NCI-H1694 (cell line): ENCODE results near the gene SLC16A10.
"Not testable (repeated sequence)": the region's sequence is repeated elsewhere in the genome, so short reads cannot be mapped to it uniquely, and the experiment has no call there.

Source experiments
- DNase-seq: peaks from one replicate; lab custom pipeline; 2025; lab: John Stamatoyannopoulos, UW

Gene SLC16A10

GRCh38 chr6:111132669-111133068 lies 45.4 kb downstream of the SLC16A10 start:
- DNase-seq = not testable (repeated sequence)

DNA sequence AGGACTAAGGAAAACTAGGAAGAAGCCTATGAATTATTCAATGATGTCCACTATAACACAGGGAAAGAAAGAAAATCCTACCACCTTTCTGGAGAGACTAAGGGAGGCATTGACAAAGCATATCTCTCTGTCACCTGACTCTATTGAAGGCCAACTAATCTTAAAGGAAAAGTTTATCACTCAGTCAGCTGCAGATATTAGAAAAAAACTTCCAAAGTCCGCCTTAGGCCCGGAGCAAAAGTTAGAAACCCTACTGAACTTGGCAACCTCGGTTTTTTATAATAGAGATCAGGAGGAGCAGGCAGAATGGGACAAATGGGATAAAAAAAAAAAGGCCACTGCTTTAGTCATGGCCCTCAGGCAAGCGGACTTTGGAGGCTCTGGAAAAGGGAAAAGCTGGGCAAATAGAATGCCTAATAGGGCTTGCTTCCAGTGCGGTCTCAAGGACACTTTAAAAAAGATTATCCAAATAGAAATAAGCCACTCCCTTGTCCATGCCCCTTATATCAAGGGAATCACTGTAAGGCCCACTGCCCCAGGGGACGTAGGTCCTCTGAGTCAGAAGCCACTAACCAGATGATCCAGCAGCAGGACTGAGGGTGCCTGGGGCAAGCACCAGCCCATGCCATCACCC lies 47.0 kb downstream of the SLC16A10 start:
- not testable (repeated sequence) for DNase-seq

GRCh38 chr6:111137489-111138093 lies 50.3 kb downstream of the SLC16A10 start:
- not testable (repeated sequence) for DNase-seq

DNA sequence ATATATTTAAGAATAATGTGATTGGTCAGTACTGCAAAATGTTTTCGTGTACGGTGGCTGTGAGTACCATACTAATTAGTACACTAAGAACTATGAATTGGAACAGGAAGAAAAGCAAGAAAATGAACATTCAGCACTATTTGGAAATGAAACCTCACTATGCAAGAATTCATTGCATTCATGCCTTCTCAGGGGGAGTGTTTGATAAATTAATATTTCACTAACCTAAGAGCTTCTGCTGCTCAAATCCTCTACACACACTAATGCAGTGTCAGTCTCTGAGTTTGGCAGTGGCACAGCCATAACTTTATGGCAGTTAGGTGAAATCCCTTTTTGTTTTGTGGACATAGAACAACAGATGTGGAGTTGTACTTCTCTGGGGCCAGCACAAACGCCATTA lies 60.1 kb downstream of the SLC16A10 start:
- no peak for DNase-seq

- no peak for DNase-seq
These were observed 60.8 kb downstream of the SLC16A10 start for GRCh38 chr6:111148110-111148509.

GRCh38 chr6:111150577-111150976 lies 63.3 kb downstream of the SLC16A10 start:
- peak; percentile 14 for DNase-seq

GRCh38 chr6:111154981-111155380 lies 67.7 kb downstream of the SLC16A10 start:
- DNase-seq = no peak

- no peak for DNase-seq
These were observed 70.1 kb downstream of the SLC16A10 start for GRCh38 chr6:111157412-111157811.

DNA sequence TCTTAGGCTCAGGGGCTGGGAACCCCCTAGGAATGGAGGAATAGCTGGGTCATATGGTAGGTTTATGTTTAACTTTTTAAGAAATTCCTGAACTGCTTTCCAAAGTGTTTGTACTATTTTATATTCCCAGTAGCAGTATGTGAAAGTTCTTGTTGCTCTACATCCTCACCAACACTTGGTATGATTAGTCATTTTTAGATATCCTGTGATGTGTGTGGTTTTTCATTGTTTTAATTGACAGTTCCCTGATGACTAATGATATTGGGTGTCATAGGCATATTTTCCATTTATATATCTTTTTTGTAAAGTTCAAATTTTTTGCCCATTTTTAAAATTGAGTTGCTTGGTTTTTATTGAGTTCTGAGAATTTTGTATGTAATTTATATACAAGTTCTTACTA lies 72.3 kb downstream of the SLC16A10 start:
- DNase-seq = no peak

DNA sequence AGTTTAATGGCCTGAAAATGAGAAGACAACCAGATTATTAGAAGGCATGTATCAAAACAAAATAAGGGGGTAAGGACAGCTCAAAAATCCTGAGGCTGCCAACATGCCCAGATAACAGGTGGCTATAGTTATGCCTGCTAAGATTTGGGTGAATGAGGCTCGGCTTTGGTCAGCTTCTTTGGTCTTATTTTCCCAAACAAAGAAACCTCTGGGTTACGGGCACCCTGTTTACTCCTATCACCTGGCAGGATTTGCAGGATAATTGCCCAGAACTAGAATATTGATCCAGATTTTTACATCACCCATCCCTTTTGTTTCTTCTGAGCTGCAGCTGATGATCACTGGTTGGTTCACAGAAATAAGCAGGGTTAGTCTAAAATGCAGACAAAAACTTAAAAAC lies 74.3 kb downstream of the SLC16A10 start:
- no peak for DNase-seq

DNA sequence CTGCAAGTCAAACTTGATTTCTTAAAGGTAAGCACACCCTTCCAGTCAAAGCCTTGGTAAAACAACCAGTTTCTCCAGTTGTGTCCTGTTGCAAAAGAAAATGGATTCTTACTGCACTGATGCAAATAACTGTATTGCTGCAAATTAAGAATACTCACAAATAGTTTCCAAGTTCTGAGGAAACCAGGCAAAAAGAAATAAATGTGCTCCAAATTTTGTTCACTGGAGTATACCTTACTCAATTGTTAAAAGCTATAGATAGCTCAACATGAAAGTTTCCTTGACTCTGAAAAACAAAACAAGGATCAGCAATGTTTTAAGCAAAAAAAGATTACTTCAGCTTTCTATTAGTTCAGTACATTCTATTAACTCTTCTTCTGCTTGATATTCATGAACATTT lies 75.2 kb downstream of the SLC16A10 start:
- DNase-seq = no peak

GRCh38 chr6:111171577-111172400 lies 84.5 kb downstream of the SLC16A10 start:
- no peak for DNase-seq

- DNase-seq = no peak
These were observed 85.3 kb downstream of the SLC16A10 start for GRCh38 chr6:111172563-111172962.

DNA sequence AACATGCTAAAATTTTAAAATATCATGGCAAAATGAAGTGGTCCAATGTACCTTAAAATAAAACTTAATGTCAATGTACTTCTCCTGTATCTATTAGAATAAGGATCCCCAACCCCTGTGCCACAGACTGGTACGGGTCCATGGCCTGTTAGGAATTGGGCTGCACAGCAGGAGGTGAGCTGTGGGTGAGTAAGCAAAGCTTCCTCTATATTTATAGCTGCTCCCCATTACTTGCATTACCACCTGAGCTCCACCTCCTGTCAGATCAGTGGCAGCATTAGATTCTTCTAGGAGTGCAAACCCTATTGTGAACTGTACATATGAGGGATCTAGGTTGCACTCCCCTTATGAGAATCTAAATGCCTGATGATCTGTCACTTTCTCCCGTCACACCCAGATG lies 86.0 kb downstream of the SLC16A10 start:
- no peak for DNase-seq

GRCh38 chr6:111173946-111174345 lies 86.6 kb downstream of the SLC16A10 start:
- no peak for DNase-seq

GRCh38 chr6:111175109-111175508 lies 87.8 kb downstream of the SLC16A10 start:
- DNase-seq = no peak

GRCh38 chr6:111176038-111176759 lies 88.9 kb downstream of the SLC16A10 start:
- no peak for DNase-seq

DNA sequence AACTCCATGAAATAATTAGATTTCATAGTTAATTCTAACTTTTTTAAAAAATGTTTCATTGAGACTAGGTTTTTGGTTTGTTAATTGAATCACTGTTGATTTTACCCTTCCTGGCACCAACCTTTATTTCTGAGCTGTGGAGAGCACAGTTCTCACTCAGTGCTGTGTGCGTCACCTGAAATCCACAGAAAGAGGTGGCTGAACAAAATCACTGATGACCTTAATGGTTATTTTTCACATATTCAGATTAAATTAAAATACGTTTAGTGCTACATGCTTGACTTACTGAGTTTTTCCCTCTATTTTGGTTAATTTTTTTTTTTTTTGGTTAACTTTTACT lies 89.4 kb downstream of the SLC16A10 start:
- DNase-seq = no peak

DNA sequence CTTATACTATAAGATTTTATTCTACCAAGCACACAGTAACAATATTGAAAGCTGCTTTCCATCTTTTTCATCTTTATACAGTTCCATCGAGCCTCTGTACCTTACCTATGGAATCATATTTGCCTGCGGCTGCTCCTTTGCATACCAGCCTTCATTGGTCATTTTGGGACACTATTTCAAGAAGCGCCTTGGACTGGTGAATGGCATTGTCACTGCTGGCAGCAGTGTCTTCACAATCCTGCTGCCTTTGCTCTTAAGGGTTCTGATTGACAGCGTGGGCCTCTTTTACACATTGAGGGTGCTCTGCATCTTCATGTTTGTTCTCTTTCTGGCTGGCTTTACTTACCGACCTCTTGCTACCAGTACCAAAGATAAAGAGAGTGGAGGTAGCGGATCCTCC lies 89.8 kb downstream of the SLC16A10 start:
- DNase-seq = no peak

DNA sequence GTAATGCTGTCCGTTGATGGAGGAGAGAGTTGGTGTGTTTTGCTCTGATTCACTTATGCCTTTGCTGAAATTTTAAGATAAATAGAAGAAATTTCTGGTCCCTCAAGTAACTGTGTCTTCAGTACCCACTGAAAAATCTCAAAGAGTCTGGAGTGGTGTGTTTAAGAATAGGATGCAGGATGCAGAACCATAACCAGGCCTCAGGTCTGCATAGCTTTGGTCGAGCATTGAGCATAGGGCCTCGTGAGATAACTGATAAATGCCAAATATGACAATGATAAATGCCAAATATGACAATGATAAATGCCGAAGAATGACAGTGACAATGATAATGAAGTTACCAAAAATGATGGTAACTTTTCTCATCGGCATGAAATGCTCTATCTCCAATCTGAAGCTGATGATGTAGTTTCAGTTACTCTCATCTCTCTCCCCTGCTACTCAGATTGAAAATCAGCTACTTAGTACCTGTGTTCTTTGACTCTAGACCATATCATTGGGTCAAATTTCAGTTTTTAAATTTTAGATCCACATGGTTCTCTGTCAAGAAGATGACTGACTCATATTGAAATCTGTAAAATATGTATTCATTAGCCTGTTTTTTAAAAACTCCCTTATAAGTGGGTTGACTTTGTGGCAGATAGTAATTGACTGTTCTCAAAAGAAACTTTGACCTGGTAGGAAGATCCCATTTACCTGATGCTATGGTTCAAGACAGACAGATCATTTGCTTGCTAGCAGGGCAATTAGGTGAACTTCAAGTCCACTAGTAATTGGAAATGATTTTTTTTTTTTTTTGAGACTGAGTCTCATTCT lies 96.6 kb downstream of the SLC16A10 start:
- no peak for DNase-seq

GRCh38 chr6:111184827-111185532 lies 97.7 kb downstream of the SLC16A10 start:
- no peak for DNase-seq
